HTR-8/SVneo (cell line): ENCODE data around the gene ACSBG1.
"Not testable (repeated sequence)": the region's sequence is repeated elsewhere in the genome, so short reads cannot be mapped to it uniquely, and the experiment has no call there.

ENCODE experiments used
- DNase-seq: peaks from one replicate; pipeline ENCODE4 v3.0.0; 2011; ENCODE audit warnings: low spot score, mixed read lengths; ENCODE audit not compliant: insufficient read length
- FAIRE-seq: peaks from 2 replicates; lab custom pipeline; 2011; peaks lifted over from hg19 to GRCh38; lab: Jason Lieb, UNC

The ACSBG1 gene

DNA sequence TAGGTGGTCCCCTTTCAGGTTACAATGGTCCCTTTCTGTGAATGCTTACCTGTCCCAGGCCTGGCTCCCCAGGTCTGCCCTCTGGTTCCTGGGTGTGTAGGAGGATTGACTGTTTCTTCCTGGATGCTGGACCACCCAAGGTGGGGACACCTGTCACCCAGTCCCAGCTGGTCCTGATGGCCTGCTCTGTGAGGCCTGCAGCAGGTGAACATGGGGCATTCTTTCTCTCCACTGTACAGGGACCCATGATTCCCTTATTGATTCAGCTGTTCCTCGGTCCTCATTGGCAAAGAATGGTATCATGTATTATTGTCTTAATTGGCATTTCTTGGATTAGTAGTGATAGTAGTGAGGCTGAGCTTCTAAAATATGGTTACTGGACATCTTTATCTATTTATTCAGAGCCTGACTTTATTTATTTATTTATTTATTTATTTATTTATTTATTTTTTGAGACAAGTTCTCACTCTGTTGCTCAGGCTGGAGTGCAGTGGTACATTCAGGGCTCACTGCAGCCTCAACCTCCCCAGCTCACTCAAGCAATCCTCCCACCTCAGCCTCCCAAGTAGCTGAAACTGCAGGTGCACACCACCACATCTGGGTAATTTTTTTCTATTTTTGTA lies 21.2 kb upstream of the ACSBG1 start:
- FAIRE-seq (no peak), DNase-seq (no peak)

DNA sequence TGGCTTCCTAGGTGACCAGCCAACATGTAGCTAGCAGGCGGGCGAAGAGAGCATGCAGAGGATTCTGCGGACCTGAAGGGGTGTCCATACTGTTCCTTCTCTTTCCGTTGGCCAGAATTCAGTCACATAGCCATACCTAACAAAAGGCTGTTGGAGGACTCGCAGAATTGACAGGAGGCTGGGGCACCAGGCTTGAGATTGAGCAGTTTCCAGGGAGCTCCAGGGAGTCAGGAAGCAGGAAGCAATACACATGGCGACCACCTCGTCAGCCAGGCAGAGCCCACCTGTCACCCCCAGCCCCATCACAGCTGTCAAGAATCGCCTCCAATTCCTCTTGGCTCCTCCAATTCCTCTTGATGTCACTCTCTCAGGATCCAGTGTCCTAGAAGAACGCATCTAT lies 16.8 kb upstream of the ACSBG1 start:
- FAIRE-seq (no peak), DNase-seq (no peak)

GRCh38 chr15:78249131-78249530 lies 14.8 kb upstream of the ACSBG1 start:
- FAIRE-seq (no peak), DNase-seq (no peak)

DNA sequence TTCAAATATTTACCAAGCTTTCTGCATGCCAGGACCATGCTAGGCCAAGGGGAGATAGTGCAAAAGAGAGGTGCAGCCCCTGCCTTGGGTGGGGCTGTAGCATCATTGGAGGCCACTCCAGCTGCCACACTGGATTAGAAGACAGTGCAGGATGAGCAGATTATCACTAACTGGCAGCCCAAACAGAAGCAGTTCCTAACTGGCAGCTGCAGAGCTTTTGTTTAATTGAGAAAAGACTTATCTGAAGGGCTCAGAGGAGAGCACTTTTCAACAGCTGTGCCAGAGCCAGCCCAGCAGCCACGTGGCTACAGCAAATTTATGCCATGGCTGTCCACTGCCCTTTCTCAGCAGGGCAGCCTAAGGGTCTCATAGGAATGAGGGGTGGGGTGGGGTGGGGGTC lies 13.5 kb upstream of the ACSBG1 start:
- DNase-seq (no peak), FAIRE-seq (no peak)

GRCh38 chr15:78245976-78246620 lies 11.7 kb upstream of the ACSBG1 start:
- FAIRE-seq, DNase-seq: not testable (repeated sequence)

DNA sequence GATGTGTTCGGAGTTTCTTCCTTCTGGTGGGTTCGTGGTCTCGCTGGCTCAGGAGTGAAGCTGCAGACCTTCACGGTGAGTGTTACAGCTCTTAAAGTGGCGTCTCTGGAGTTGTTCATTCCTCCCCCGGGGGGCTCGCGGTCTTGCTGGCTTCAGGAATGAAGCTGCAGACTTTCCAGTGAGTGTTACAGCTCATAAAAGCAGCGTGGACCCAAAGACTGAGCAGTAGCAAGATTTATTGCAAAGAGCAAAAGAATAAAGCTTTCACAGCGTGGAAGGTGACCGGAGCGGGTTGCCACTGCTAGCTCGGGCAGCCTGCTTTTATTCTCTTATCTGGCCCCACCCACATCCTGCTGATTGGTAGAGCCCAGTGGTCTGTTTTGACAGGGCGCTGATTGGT lies 11.0 kb upstream of the ACSBG1 start:
- not testable (repeated sequence) for DNase-seq, FAIRE-seq

DNA sequence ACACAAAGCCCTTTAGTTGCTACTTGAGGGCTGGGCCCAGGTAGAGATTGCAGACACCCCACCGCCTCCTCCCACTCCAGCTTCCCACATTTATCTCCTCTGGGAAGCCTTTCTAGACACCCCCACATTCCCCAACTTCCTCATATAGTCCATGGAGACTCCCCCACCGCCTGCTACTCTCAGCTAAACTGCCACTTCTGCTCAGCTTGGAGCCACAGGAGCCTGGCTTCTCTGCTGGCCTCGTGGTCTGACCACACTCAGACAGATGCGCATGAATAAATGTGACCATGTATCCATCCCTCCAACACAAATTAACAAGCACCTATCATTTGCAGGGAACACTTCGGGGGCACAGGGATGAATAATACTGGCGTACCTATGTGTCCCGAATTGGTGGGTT lies 10.5 kb upstream of the ACSBG1 start:
- DNase-seq: no peak
- no peak for FAIRE-seq

GRCh38 chr15:78244101-78244500 lies 9.7 kb upstream of the ACSBG1 start:
- DNase-seq (no peak), FAIRE-seq (no peak)

- FAIRE-seq: no peak
- no peak for DNase-seq
These were observed 9.2 kb upstream of the ACSBG1 start for GRCh38 chr15:78243491-78243941.

DNA sequence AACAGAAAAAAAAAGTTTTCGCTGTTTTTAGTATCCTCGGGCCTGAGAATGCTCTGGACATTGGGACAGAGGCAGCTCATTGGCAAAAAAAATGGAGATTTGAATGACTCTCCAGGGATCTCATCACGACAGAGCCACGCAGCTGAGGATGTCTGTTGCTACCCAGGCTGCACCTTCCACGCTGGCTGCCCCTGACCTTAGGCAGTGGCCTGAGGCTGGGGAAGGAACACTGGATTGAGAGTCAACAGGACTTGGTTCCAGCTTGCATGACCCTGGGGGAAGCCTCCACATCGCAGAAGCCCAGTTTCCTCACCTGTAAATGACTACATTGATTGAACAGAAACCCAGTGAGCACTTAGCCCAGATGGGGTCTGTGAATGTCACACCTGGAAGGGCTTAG lies 8.7 kb upstream of the ACSBG1 start:
- DNase-seq (no peak), FAIRE-seq (no peak)

DNA sequence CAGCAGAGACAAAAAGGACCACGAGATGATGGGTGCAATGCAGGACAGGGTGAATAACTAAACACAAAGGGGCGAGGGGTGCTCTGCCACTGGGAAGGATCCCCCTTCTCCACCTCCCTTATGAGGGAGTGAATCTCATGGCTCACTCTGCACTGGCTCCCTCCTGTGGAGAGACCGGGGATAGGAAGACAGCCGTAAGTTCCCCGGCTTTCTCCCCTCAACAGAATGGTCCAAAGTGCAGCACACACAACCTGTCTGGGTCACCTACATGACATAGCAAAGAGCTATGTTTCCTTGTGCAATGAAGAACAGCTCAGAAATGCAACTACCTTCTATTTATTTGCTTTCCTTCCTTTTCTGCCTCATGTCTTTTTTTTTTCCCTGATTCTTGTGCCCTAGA lies 7.8 kb upstream of the ACSBG1 start:
- no peak for DNase-seq
- no peak for FAIRE-seq

GRCh38 chr15:78241017-78241416 lies 6.7 kb upstream of the ACSBG1 start:
- no peak for FAIRE-seq

GRCh38 chr15:78239811-78240210 lies 5.4 kb upstream of the ACSBG1 start:
- FAIRE-seq: no peak

More at GRCh38 chr15:78241017-78241416, 6.7 kb upstream of the ACSBG1 start:
- DNase-seq: peak; percentile 93

DNA sequence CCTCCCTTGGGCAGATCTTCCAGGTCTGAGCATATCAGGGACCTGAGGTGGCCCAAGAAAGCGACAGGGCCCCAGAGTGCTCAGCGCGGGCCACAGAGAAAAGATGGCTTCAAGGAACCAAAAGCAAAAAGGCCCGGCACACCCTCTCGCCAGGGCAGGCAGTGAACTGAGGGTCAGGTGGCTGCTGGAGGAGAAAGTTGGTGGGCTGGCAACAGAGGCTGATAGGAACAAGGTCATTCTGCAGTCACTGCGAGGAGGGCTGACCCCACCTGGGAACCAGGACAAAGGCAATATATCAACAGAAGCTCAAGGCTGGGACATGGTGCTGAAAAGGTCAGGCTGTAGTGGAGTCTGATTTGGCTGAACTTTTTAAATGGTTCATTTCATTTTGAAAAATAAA lies 2.8 kb upstream of the ACSBG1 start:
- no peak for FAIRE-seq
- no peak for DNase-seq

More at GRCh38 chr15:78239811-78240210, 5.4 kb upstream of the ACSBG1 start:
- DNase-seq: no peak

- no peak for FAIRE-seq
- no peak for DNase-seq
These were observed 2.1 kb upstream of the ACSBG1 start for GRCh38 chr15:78236491-78236890.

DNA sequence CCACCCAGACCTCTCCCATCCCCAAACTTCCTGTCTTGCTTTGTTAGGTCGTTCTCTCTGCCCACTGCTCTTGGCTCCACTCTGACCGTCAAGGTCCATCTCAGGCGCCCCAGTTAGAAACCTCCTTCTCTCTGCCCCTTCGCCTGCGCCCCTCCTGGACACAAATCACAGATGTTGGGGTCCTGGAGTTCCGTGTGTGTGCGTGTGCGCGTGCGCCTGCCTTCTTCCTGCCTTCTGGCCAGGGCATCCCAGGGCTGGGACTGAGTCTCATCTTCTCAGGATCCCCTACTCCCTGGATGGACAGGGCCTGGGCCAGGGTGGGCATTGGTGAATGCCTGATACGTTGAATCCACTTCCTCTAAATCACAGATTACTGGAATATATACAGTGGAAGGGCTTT lies 869 bp downstream of the ACSBG1 start:
- FAIRE-seq (no peak), DNase-seq (no peak)

DNA sequence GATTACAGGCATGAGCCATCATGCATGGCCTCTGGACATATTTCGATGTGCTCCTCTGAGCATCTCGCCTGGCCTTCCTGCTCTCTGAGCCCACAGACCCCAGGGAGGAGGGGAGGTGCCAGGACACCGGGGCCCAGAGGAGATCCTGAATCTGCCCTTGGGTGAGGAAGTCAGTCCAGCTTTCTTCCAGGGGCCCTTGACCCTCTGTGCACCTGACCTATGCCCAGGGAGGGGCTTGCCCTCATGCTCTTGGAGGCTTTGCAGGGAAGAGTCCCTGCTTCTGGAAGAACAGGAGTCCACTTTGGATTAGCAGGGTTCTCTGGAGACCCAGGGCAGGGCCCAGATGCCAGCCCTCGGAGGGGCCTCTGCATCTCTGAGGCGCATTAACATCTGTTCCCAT lies 1.4 kb downstream of the ACSBG1 start:
- DNase-seq (no peak), FAIRE-seq (no peak)

GRCh38 chr15:78229431-78230406 lies 4.6 kb downstream of the ACSBG1 start:
- DNase-seq: no peak
- no peak for FAIRE-seq

- no peak for FAIRE-seq
- DNase-seq: no peak
These were observed 5.9 kb downstream of the ACSBG1 start for GRCh38 chr15:78228356-78228996.

GRCh38 chr15:78225783-78226541 lies 8.4 kb downstream of the ACSBG1 start:
- DNase-seq (no peak), FAIRE-seq (no peak)
